ENCODE measurements around the gene OR8J3.
"Not testable (repeated sequence)": the region's sequence is repeated elsewhere in the genome, so short reads cannot be mapped to it uniquely, and the experiment has no call there.

The OR8J3 gene

GRCh38 chr11:56140151-56140661 is at the start of gene OR8J3:
OR8J3 (minus strand) TSS chr11:56140201; CDS start chr11:56137718, 2,483 bp downstream.
- no peak within 1 kb of the TSS for H3K27ac Mint-ChIP-seq
- H3K9me3 Mint-ChIP-seq, result peaks cover 15% of the 10 kb centered on the region
- intact Hi-C loops (cut with micrococcal nuclease), result no loop called here
- H3K4me3 Mint-ChIP-seq, result no peak within 1 kb of the TSS
- H3K36me3 Mint-ChIP-seq (ENCODE audit: low read depth), result no peaks in the 10 kb centered on the region
- H3K4me1 Mint-ChIP-seq (ENCODE audit: low read depth), result no peaks in the 10 kb centered on the region
- no peaks in the 10 kb centered on the region for H3K27me3 Mint-ChIP-seq

GRCh38 chr11:56188602-56189001 is 48.6 kb upstream of the OR8J3 start:
- no peaks in the 10 kb centered on the region for H3K27me3 Mint-ChIP-seq

GRCh38 chr11:56183459-56183858 is 43.5 kb upstream of the OR8J3 start:
- intact Hi-C loops (cut with micrococcal nuclease), result no loop called here
- H3K4me1 Mint-ChIP-seq (ENCODE audit: low read depth), result no peaks in the 10 kb centered on the region
- no peak overlapping the region for H3K4me3 Mint-ChIP-seq
- H3K27me3 Mint-ChIP-seq, result no peaks in the 10 kb centered on the region
- H3K27ac Mint-ChIP-seq, result no peak overlapping the region
- peaks cover 34% of the 10 kb centered on the region for H3K9me3 Mint-ChIP-seq
- H3K36me3 Mint-ChIP-seq (ENCODE audit: low read depth), result no peaks in the 10 kb centered on the region

More at GRCh38 chr11:56188602-56189001, 48.6 kb upstream of the OR8J3 start:
- Mint-ChIP-seq H3K27ac (no peak overlapping the region), H3K9me3 (peaks cover 25% of the 10 kb centered on the region), H3K36me3 (ENCODE audit: low read depth) (no peaks in the 10 kb centered on the region), H3K4me3 (no peak overlapping the region), H3K4me1 (ENCODE audit: low read depth) (no peaks in the 10 kb centered on the region)
- intact Hi-C loops (cut with micrococcal nuclease), result no loop called here

GRCh38 chr11:56176318-56176717 is 36.3 kb upstream of the OR8J3 start, which contains the start of gene OR5J2:
OR5J2 (plus strand) TSS chr11:56176618; CDS start chr11:56176618, 0 bp downstream.
- Mint-ChIP-seq H3K36me3 (ENCODE audit: low read depth) (no peaks in the 10 kb centered on the region), H3K27me3 (no peaks in the 10 kb centered on the region), H3K4me1 (ENCODE audit: low read depth) (no peaks in the 10 kb centered on the region), H3K4me3 (no peak within 1 kb of the TSS), H3K9me3 (peaks cover 27% of the 10 kb centered on the region), H3K27ac (no peak within 1 kb of the TSS)
- intact Hi-C loops (cut with micrococcal nuclease), result no loop called here

- intact Hi-C loops (cut with micrococcal nuclease), result no loop called here
- H3K36me3 Mint-ChIP-seq (ENCODE audit: low read depth), result no peaks in the 10 kb centered on the region
- H3K27ac Mint-ChIP-seq, result no peak overlapping the region
- no peak overlapping the region for H3K4me3 Mint-ChIP-seq
- no peaks in the 10 kb centered on the region for H3K27me3 Mint-ChIP-seq
- peaks cover 18% of the 10 kb centered on the region for H3K9me3 Mint-ChIP-seq
- H3K4me1 Mint-ChIP-seq (ENCODE audit: low read depth), result no peaks in the 10 kb centered on the region
These were observed 32.3 kb upstream of the OR8J3 start for GRCh38 chr11:56172256-56172830.

GRCh38 chr11:56163804-56164203 is 23.8 kb upstream of the OR8J3 start:
- Mint-ChIP-seq H3K4me3 (no peak overlapping the region), H3K9me3 (peaks cover 15% of the 10 kb centered on the region), H3K36me3 (ENCODE audit: low read depth) (no peaks in the 10 kb centered on the region), H3K27me3 (no peaks in the 10 kb centered on the region), H3K27ac (no peak overlapping the region), H3K4me1 (ENCODE audit: low read depth) (no peaks in the 10 kb centered on the region)
- intact Hi-C loops (cut with micrococcal nuclease), result no loop called here

GRCh38 chr11:56160217-56160616 is 20.2 kb upstream of the OR8J3 start, which contains the start of gene OR8K5:
OR8K5 (minus strand) TSS chr11:56160317; CDS start chr11:56160317, 0 bp downstream.
- Mint-ChIP-seq H3K27ac (no peak within 1 kb of the TSS), H3K36me3 (ENCODE audit: low read depth) (no peaks in the 10 kb centered on the region), H3K27me3 (no peaks in the 10 kb centered on the region), H3K4me1 (ENCODE audit: low read depth) (no peaks in the 10 kb centered on the region), H3K9me3 (peaks cover 32% of the 10 kb centered on the region), H3K4me3 (no peak within 1 kb of the TSS)
- intact Hi-C loops (cut with micrococcal nuclease), result no loop called here

- no peaks in the 10 kb centered on the region for H3K36me3 Mint-ChIP-seq (ENCODE audit: low read depth)
- no peak overlapping the region for H3K27ac Mint-ChIP-seq
- no peak overlapping the region for H3K4me3 Mint-ChIP-seq
- intact Hi-C loops (cut with micrococcal nuclease), result no loop called here
- no peaks in the 10 kb centered on the region for H3K4me1 Mint-ChIP-seq (ENCODE audit: low read depth)
- peaks cover 80% of the 10 kb centered on the region for H3K9me3 Mint-ChIP-seq
- no peaks in the 10 kb centered on the region for H3K27me3 Mint-ChIP-seq
These were observed 12.3 kb upstream of the OR8J3 start for GRCh38 chr11:56152333-56152732.

GRCh38 chr11:56151376-56151775 is 11.4 kb upstream of the OR8J3 start:
- no peak overlapping the region for H3K4me3 Mint-ChIP-seq
- peaks cover 70% of the 10 kb centered on the region for H3K9me3 Mint-ChIP-seq
- no peaks in the 10 kb centered on the region for H3K4me1 Mint-ChIP-seq (ENCODE audit: low read depth)
- H3K36me3 Mint-ChIP-seq (ENCODE audit: low read depth), result no peaks in the 10 kb centered on the region
- H3K27me3 Mint-ChIP-seq, result no peaks in the 10 kb centered on the region
- intact Hi-C loops (cut with micrococcal nuclease), result no loop called here
- no peak overlapping the region for H3K27ac Mint-ChIP-seq

- H3K4me3 Mint-ChIP-seq; H3K27me3 Mint-ChIP-seq; H3K36me3 Mint-ChIP-seq (ENCODE audit: low read depth); H3K27ac Mint-ChIP-seq; intact Hi-C loops (cut with micrococcal nuclease); H3K4me1 Mint-ChIP-seq (ENCODE audit: low read depth): not testable (repeated sequence)
- H3K9me3 Mint-ChIP-seq, result peaks cover 16% of the 10 kb centered on the region
These were observed 3.7 kb upstream of the OR8J3 start for GRCh38 chr11:56143681-56144080.

GRCh38 chr11:56122073-56122472 is 17.9 kb downstream of the OR8J3 start, which contains the start of gene OR8H3:
OR8H3 (plus strand) TSS chr11:56122373; CDS start chr11:56122373, 0 bp downstream.
- intact Hi-C loops (cut with micrococcal nuclease), result no loop called here
- Mint-ChIP-seq H3K27me3 (no peaks in the 10 kb centered on the region), H3K9me3 (peaks cover 20% of the 10 kb centered on the region), H3K4me1 (ENCODE audit: low read depth) (no peaks in the 10 kb centered on the region), H3K27ac (no peak within 1 kb of the TSS), H3K36me3 (ENCODE audit: low read depth) (no peaks in the 10 kb centered on the region), H3K4me3 (no peak within 1 kb of the TSS)

- intact Hi-C loops (cut with micrococcal nuclease), result no loop called here
- no peaks in the 10 kb centered on the region for H3K4me1 Mint-ChIP-seq (ENCODE audit: low read depth)
- H3K27ac Mint-ChIP-seq, result no peak within 1 kb of the TSS
- no peaks in the 10 kb centered on the region for H3K27me3 Mint-ChIP-seq
- peaks cover 33% of the 10 kb centered on the region for H3K9me3 Mint-ChIP-seq
- no peak within 1 kb of the TSS for H3K4me3 Mint-ChIP-seq
- H3K36me3 Mint-ChIP-seq (ENCODE audit: low read depth), result no peaks in the 10 kb centered on the region
These were observed 36.7 kb downstream of the OR8J3 start, which contains the start of gene OR8H2 for GRCh38 chr11:56103210-56103737. OR8H2 (plus strand) TSS chr11:56103687; CDS start chr11:56105043, 1,356 bp downstream.

GRCh38 chr11:56093008-56093407 is 47.0 kb downstream of the OR8J3 start, which contains the start of gene OR8I2:
OR8I2 (plus strand) TSS chr11:56093308; CDS start chr11:56093308, 0 bp downstream.
- Mint-ChIP-seq H3K4me3 (no peak within 1 kb of the TSS), H3K27me3 (no peaks in the 10 kb centered on the region), H3K4me1 (ENCODE audit: low read depth) (no peaks in the 10 kb centered on the region), H3K9me3 (no peaks in the 10 kb centered on the region), H3K36me3 (ENCODE audit: low read depth) (no peaks in the 10 kb centered on the region), H3K27ac (no peak within 1 kb of the TSS)
- intact Hi-C loops (cut with micrococcal nuclease), result no loop called here

- intact Hi-C loops (cut with micrococcal nuclease), result no loop called here
- Mint-ChIP-seq H3K36me3 (ENCODE audit: low read depth) (no peaks in the 10 kb centered on the region), H3K4me1 (ENCODE audit: low read depth) (no peaks in the 10 kb centered on the region), H3K4me3 (no peak overlapping the region), H3K27ac (no peak overlapping the region), H3K27me3 (no peaks in the 10 kb centered on the region), H3K9me3 (no peaks in the 10 kb centered on the region)
These were observed 50.3 kb downstream of the OR8J3 start for GRCh38 chr11:56089697-56090096.
